Keratinocyte (primary cell): ENCODE measurements around the gene KIN.

Experiments
- CTCF ChIP-seq, 3 experiments: IDR thresholded peaks in 1 of 3; conservative IDR thresholded peaks in 1 of 3; optimal IDR thresholded peaks in 1 of 3; 2 replicates in 2 of 3; 3 replicates in 1 of 3; pipeline versions ENCODE3 to v1.5.1; 2011; ENCODE audit warnings: low read length in 3 of 3, mild to moderate bottlenecking in 3 of 3, moderate library complexity in 2 of 3, control low read depth in 1 of 3, inconsistent platforms in 1 of 3; ENCODE audit not compliant: insufficient read depth in 2 of 3; ENCODE audit errors: extremely low read depth in 1 of 3
- EZH2 ChIP-seq: IDR thresholded peaks from one replicate; pipeline ENCODE4 v1.6.1; 2012; ENCODE audit warnings: inconsistent platforms, mild to moderate bottlenecking, low read length, moderate library complexity

- TF ChIP-seq CTCF (optimal IDR thresholded peaks at IDR 0.05 in 1 of 3, IDR thresholded peaks at IDR 0.05 in 1 of 3, conservative IDR thresholded peaks at IDR 0.05 in 1 of 3; ENCODE audit: extremely low read depth in 1 of 3, insufficient read depth in 2 of 3, low read length in 3 of 3) (no peak), EZH2 (no peak)
These were observed 48.8 kb upstream of the KIN start for GRCh38 chr10:7836571-7836970.
